AG20443 (cell line): ENCODE data around the gene CGB3.

Source experiments
- DNase-seq: peaks from one replicate; pipeline ENCODE4 v3.0.0; 2012; ENCODE audit warnings: low spot score, mixed read lengths

The CGB3 gene

DNA sequence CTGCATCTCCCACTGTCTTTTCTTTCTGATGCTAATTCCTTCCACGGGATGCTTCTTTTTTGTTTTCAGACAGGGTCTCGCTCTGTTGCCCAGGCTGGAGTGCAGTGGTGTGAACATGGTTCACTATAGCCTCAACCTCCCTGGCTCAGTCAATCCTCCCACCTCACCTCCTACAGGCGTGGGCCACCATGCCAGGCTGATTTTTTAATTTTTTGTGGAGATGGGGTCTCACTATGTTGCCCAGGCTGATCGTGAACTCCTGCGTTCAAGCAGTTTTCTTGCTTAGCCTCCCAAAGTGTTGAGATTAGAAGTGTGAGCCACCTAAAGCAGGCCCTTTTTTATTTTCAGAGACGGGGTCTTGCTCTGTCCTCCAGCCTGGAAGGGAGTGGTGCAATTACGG, 35.8 kb downstream of the CGB3 start:
- DNase-seq, result no peak

DNA sequence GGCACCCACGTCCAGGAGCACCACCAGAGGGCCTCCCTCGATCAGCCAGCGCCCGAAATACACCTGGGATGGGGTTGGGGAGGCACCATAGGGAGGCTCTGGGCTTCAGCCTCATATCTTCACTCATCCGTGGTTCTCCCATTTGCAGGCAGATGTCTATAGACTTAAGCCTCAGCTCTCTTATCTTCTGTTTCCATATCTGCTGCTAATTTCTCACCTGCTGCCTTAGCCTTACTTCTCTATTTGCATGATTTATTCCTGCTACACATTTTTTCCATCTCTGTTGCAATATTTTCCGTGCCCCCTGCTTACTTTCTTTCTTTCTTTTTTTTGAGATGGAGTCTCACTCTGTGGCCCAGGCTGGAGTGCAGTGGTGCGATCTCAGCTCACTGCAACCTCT, 36.8 kb downstream of the CGB3 start:
- no peak for DNase-seq

DNA sequence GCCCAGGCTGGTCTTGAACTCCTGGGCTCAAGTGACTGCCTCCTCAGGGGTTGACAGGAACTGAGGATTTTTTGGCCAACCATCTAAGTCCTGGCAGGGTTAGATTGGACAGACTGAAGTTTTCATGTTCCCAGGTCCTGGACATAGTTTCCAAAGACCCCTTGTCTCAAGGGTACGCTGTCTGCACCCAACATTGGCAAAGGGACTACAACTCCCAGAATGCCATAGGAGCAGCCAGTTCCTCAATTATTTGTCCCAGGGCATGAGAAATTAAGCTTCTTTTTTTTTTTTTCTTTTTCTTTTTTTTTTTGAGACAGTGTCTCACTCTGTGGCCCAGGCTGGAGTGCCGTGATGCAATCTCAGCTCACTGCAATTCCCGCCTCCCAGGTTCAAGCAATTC, 37.9 kb downstream of the CGB3 start:
- DNase-seq, result no peak

DNA sequence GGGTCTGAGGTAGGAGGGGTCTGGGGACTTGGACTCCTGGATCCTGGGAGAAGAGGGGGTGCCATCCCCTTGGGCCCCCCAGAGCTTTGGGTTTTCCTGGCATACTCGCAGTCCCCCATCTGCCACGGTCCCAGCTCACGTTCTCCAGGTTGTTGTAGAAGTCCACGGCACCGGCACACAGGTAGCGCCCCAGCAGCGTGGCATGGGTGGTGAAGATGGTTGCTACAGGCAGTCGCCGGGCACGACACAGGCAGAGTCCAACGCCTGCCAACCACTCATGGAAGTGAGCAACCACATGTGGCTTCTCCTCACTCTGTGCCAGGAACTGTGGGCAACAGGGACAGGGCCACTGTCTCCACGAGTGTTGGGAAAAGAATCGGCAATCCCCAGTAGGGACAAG, 38.4 kb downstream of the CGB3 start:
- no peak for DNase-seq

DNA sequence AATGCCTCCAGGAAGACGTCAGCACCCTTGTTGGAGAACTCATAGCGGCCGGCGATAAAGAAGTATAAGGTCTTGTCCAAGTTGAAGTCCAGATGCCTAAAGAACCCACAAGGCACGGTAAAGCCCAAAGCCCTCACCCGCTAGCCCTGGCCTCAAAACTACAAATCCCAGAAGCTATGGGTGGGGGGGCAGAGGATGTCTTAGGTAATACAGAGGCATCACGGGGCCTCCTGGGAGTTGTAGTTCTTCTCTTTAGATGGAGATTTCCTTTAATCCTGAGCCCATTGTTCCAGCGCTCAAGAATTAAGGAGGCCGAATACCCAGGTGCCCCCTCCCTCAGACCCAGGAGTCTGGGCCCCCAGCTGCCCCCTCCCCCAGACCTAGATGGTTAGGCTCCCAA, 41.9 kb downstream of the CGB3 start:
- DNase-seq, result no peak

DNA sequence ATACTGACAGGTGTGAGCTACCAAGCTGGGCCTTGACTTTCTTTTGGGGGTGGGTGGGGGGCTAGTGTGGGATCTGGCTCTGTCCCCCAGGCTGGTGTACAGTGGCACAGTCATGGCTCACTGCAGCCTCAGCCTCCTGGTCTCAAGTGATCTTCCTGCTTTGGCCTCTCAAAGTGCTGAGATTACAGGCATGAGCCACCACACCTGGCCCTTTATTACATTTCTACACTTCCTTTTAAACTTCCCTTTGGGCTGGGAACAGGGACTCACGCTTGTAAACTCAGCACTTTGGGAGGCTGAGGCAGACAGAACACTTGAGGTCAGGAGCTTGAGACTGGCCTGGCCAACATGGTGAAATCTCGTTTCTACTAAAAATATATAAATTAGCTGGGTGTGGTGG, 47.1 kb downstream of the CGB3 start:
- no peak for DNase-seq

DNA sequence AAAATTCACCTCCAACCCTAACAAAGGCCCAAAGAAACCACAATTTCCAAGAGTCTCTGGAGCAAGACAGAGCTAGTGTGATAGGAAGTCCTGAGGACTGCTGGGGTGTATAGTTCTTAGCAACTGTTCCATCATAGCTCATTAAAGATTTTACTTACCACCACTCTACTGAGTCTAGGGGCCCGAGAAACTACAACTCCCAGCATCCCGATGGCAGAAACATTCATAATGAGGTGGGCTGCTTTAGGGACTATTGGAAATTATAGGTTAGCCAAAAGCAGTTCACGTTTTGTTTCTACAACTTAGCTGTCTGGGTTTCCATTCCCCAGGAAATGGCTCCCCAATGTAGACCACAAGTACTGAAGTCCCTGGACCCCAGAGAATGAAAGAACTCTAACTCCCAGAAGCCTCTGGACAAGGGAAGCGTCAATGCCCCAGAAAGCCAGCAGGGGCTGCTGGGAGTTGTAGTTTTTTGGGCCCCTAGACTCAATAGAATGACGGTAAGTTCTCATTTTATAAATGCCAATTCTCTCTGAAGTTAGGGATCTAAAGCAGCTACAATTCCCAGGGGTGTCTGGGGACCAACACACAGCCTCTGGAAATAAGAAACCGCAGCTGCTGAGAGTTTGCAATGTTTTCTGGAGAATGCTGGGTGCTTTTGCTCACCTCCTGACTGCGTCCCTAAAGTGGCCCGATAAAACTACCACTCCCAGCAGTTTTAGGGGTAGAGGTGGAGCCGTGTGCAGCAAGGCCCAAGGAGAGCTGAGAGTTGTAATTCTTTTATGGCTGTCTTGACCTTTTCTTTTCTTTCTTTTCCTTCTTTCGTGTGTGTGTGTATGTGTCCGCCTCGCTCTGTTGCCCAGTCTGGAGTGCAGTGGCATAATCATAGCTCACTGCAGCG, 47.9 kb downstream of the CGB3 start:
- DNase-seq, result no peak
